GM11168 (cell line): ENCODE data around the gene ZNF639.
"Not testable (repeated sequence)": the region's sequence is repeated elsewhere in the genome, so short reads cannot be mapped to it uniquely, and the experiment has no call there.

ENCODE experiments used
- in situ Hi-C: fragments of 300-500 bp; cut with MboI; formaldehyde crosslinking; loops from one replicate; pipeline ENCODE4 v1.12.0; 2022; ENCODE audit warnings: low sequenced_read_pairs; ENCODE audit not compliant: unreplicated experiment

Gene ZNF639

DNA sequence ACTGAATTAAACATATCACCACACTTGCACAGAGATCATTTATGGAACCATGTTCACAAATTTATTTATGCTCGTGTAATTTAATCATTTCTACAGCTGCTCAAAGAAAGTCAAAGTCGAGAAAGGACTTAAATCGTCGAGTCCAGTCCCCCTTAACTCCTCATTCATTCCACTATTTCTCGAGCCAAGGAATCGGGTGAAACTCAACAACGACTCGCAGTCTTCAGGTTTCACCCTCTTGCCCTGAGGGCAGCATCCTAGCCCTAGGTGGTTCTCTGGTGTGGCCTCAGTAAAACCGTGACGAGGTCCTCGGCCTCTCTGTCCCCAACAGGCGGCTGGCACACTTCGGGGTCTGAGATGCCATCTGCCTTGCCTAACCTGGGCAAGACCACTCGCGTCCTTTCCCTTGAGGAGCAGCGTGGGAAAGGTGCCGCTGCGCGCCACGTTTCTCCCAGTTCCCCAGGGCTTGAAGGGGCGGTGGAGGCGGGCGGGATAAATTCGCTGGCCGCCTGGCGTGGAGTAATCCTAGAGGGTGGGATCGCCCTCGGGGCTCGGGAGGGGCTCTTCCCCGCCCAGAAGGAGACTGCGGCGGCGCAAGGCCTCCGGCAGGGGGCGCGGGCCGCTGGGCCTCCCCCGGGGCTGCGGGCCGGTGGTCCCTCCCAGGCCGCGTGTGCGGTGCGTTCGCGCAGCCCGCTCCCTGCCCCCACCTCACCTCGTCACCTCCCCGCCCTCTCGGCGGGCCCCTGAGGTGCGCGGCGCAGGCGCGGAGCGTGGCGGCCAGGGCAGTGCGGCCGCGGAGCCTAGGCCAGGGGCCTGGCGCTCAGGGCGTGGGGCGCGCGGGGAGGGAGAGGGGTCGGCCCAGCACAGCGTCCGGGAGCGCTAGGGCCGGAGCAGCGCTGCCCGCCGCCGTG lies at the start of gene ZNF639:
ZNF639 (plus strand) TSS at position 746 of the 911 bp plus-strand sequence. CDS start 5,263 bp downstream, outside the sequence.
- in situ Hi-C loops, result no loop called here

GRCh38 chr3:179274434-179274833 lies 48.4 kb upstream of the ZNF639 start:
- in situ Hi-C loops, result not testable (repeated sequence)

DNA sequence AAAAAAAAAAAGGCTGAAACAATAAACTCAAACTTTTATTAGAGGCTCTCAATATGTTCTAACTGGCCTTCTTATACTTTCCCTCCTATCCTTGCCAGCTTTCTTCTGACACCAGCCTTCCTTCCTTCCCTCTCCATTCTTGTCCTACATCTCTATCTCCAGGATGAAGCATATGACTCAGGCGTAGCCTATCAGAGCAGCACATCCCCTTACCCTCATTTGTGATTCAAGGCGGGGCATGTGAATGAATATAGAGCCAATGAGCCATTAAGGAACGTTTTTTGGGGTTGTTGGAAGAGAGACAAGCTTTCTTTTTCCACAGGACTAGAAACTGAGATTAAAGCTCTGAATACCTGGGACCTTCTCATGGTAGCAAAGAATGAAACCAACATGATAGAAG lies 46.8 kb upstream of the ZNF639 start:
- in situ Hi-C loops, result no loop called here

- in situ Hi-C loops, result no loop called here
Observed at GRCh38 chr3:179276743-179277142, 46.1 kb upstream of the ZNF639 start.

- in situ Hi-C loops, result no loop called here
Observed at GRCh38 chr3:179278151-179278550, 44.7 kb upstream of the ZNF639 start.

- in situ Hi-C loops, result no loop called here
Observed at GRCh38 chr3:179278932-179279693, 43.7 kb upstream of the ZNF639 start.

DNA sequence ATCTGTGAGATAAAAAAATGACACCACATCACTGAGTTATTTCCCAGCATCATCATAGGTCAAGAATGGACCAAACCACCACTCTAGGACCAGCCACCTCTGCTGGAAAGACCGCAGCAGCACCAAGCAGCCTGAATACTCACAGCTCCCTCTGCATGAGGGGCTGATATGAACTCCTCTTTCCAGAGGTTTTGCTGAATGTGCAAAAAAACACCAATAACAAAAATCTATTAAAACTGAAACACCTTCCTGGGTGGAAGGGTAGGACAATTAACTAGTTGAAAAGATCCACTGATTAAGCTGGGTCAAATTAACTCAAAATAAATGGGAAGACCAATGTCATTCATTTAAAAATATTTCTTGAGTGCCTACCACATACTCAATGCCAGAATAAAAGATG lies 43.0 kb upstream of the ZNF639 start:
- in situ Hi-C loops, result no loop called here

DNA sequence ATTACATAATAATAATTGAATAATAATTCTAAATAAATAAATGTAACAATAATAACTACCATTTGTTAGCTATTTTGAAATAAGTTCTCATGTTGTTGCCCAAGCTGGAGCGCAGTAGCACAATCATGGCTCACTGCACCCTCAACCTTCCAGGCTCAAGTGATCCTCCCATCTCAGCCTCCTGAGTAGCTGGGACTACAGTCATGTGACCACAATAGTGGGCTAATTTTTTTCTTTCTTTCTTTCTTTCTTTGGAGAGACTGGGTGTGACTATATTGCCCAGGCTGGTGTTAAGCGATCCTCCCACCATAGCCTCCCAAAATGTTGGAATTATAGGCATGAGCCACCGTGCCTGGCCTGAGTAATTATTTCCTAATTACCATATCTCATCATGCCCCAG lies 41.0 kb upstream of the ZNF639 start:
- in situ Hi-C loops, result no loop called here

DNA sequence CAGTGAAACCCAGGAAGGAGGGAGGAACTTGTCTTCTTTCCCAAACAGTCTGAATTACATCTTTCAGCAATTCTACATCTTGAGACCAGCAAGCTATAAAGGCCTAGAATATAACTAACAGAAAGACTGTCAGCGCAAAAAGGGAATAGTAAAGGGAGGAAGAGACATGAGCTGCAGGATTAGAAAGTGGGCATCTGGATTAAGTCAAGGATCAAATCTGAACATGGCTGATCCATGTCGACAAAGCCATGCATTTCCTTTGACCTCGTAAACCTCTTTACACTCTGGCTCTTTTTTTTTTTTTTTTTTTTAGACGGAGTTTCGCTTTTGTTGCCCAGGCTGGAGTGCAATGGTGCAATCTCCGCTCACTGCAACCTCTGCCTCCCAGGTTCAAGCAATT lies 36.5 kb upstream of the ZNF639 start:
- in situ Hi-C loops, result no loop called here

- in situ Hi-C loops, result no loop called here
Observed at GRCh38 chr3:179288845-179289244, 34.0 kb upstream of the ZNF639 start.

DNA sequence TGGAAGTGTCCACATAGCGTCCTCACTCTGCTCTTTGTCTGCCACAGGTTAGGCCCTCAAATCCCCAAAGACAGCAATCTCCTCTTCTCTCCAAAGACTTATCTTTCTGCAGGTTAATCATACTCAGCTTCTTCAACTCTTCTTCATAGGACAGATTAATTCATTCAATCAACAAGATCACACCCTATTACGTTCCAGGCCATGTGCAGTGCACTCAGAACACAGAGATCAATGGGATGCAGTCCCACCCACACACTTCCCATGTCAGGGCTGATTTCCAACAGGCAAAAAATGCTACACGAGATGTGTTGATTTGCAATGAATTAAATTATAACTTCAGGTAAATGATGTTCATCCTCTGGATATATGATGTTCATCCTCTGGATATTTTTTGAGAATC lies 33.5 kb upstream of the ZNF639 start:
- in situ Hi-C loops, result no loop called here

GRCh38 chr3:179292450-179292849 lies 30.4 kb upstream of the ZNF639 start:
- in situ Hi-C loops, result no loop called here

DNA sequence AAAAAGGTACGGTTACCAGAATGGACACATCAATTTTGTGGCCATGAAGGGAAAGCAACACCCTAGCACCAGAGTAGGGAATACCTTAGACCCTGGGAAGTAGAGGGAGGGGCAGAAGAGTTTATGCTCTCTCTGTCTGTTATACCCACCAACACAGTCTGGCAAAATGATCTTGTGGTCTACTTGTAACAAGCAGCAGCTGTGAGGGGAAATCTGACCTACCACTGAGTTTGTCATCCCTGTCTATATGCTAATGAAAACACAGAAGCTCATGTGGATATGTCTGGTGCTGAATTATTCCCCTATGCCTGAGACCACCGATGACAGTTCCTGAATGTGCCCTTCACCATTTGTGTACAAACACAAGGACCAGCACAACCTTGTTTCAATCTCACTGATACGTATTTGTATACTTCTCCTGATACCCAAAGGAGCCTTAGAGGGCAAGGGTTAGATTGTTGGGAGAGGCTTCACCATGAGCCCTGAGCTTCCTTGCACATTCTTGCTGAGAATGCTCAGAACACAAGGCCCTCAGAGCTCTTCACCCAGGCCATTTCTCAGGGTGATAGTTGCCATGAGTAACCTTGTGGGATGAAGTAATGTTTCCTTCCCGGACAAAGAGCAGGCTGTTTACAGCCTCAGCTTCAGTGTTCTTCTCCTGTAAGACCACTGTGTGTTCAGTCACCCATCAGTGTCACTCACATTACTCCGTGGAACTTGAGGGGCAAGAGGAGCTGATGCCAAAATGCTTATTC lies 24.7 kb upstream of the ZNF639 start:
- in situ Hi-C loops, result no loop called here

- in situ Hi-C loops, result no loop called here
Observed at GRCh38 chr3:179299316-179299715, 23.5 kb upstream of the ZNF639 start.

DNA sequence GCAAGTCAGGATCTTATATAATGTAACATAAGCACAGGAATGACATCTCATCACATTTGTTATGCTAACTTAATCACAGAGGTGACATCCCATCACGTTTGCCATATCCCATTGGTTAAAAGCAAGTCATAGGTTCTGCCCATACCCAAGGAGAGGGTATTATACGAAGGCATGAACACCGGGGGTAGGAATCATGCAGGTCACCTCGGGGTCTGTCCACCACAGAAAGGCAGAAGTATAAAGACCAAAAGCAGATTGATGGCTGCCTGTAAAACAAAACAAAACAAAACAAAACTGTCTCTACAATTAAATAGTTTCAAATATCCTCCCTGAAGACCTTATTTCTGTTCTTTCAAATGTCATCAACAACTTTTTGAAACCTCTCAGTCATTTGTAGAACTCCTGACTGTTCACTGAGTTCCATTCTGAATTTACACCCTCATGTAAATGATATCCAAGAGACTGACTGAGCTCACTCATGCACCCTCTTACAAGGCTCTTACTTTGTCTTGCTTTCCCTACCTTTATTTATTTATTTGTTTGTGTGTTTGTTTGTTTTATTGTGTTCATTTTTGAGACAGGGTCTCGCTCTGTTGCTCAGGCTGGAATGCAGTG lies 22.7 kb upstream of the ZNF639 start:
- in situ Hi-C loops, result no loop called here

DNA sequence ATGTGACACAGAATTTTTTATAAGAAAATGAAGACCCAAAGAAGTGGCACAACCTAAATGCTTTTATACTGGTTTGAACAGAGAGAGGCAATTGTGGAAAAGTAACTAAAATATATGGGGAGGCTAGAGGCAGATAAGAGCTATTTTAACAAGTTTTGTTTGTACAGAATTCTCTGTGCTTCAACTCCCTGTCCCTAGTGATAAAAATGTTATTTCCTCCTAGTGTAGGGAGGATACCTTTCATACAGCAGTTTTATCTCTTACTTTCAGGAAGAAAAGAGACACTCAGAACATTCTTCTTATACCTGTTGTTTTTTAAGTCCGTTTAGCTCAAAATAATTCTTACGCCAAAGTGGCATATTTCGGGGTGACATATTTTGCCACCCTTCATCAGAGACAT lies 21.2 kb upstream of the ZNF639 start:
- in situ Hi-C loops, result no loop called here

DNA sequence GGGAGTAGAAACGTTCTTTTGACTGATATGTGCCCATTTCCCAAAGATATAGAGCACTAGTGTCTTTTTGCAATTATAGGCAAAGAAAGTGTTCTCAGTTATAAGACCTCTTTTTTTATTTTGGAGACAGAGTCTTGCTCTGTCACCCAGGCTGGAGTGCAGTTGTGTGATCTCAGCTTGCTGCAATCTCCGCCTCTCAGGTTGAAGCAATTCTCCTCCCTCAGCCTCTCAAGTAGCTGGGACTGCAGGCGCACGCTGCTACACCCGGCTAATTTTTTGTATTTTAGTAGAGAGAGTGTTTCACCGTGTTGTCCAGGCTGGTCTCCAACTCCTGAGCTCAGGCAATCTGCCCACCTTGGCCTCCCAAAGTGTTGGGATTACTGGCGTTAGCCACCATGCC lies 20.7 kb upstream of the ZNF639 start:
- in situ Hi-C loops, result no loop called here

- in situ Hi-C loops, result loop anchor here (5.0 kb wide), 1 partner anchor 287 kb away; no protein-coding TSS in a partner anchor
Observed at GRCh38 chr3:179304605-179305004, 18.2 kb upstream of the ZNF639 start.

- in situ Hi-C loops, result loop anchor here (5.0 kb wide), 1 partner anchor 290 kb away; no protein-coding TSS in a partner anchor
Observed at GRCh38 chr3:179307362-179307761, 15.5 kb upstream of the ZNF639 start.

- in situ Hi-C loops, result loop anchor here (5.0 kb wide), 1 partner anchor 291 kb away; no protein-coding TSS in a partner anchor
Observed at GRCh38 chr3:179308001-179308400, 14.8 kb upstream of the ZNF639 start.
